HL-60 (cell line): ENCODE measurements around the gene APAF1.

Source experiments
- GABPA ChIP-seq: IDR thresholded peaks from 2 replicates; pipeline ENCODE4 v1.6.1; 2012; ENCODE audit warnings: low read depth
- POLR2AphosphoS5 ChIP-seq: IDR thresholded peaks from 2 replicates; pipeline ENCODE4 v1.6.1; 2012; ENCODE audit warnings: low read depth
- REST ChIP-seq: IDR thresholded peaks from 2 replicates; pipeline ENCODE4 v1.6.1; 2012; ENCODE audit warnings: low read depth; ENCODE audit not compliant: insufficient replicate concordance
- TF ChIP-seq, protein P1 (sequence below): IDR thresholded peaks from one replicate; pipeline ENCODE4 v1.5.1; 2011; ENCODE audit warnings: low read length, control low read depth, inconsistent platforms; ENCODE audit not compliant: insufficient read depth

- TF ChIP-seq, protein P1, sequence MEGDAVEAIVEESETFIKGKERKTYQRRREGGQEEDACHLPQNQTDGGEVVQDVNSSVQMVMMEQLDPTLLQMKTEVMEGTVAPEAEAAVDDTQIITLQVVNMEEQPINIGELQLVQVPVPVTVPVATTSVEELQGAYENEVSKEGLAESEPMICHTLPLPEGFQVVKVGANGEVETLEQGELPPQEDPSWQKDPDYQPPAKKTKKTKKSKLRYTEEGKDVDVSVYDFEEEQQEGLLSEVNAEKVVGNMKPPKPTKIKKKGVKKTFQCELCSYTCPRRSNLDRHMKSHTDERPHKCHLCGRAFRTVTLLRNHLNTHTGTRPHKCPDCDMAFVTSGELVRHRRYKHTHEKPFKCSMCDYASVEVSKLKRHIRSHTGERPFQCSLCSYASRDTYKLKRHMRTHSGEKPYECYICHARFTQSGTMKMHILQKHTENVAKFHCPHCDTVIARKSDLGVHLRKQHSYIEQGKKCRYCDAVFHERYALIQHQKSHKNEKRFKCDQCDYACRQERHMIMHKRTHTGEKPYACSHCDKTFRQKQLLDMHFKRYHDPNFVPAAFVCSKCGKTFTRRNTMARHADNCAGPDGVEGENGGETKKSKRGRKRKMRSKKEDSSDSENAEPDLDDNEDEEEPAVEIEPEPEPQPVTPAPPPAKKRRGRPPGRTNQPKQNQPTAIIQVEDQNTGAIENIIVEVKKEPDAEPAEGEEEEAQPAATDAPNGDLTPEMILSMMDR = no peak
- TF ChIP-seq REST (no peak), POLR2AphosphoS5 (no peak), GABPA (no peak)
Measured at GRCh38 chr12:98719515-98720504, 74.7 kb downstream of the APAF1 start.
